HG03575 (cell line): ENCODE measurements around the gene BMP8B.
"Not testable (repeated sequence)": the region's sequence is repeated elsewhere in the genome, so short reads cannot be mapped to it uniquely, and the experiment has no call there.

ENCODE experiments used
- ATAC-seq: cut with Tn5 transposase; IDR thresholded peaks from one replicate; pipeline ENCODE4 v1.9.1; 2021; ENCODE audit not compliant: unreplicated experiment, insufficient number of reproducible peaks, low FRiP score; ENCODE audit errors: extremely low read depth

The BMP8B gene

GRCh38 chr1:39817091-39817932 lies 28.6 kb upstream of the BMP8B start:
- not testable (repeated sequence) for ATAC-seq

GRCh38 chr1:39816415-39817090 lies 27.9 kb upstream of the BMP8B start:
- ATAC-seq, result no peak

GRCh38 chr1:39812913-39813312 lies 24.2 kb upstream of the BMP8B start:
- no peak for ATAC-seq

GRCh38 chr1:39808784-39809517 lies 20.3 kb upstream of the BMP8B start:
- ATAC-seq, result no peak

GRCh38 chr1:39805385-39805784 lies 16.7 kb upstream of the BMP8B start:
- no peak for ATAC-seq

GRCh38 chr1:39802496-39803260 lies 14.0 kb upstream of the BMP8B start:
- no peak for ATAC-seq

GRCh38 chr1:39800471-39800835 lies 11.8 kb upstream of the BMP8B start:
- no peak for ATAC-seq

GRCh38 chr1:39799770-39800470 lies 11.3 kb upstream of the BMP8B start:
- no peak for ATAC-seq

- not testable (repeated sequence) for ATAC-seq
Observed at GRCh38 chr1:39798859-39799769, 10.4 kb upstream of the BMP8B start.

GRCh38 chr1:39795651-39796050 lies 7.0 kb upstream of the BMP8B start:
- ATAC-seq, result no peak

- ATAC-seq, result no peak
Observed at GRCh38 chr1:39791838-39792237, 3.2 kb upstream of the BMP8B start.

- ATAC-seq, result no peak
Observed at GRCh38 chr1:39789571-39790110, 976 bp upstream of the BMP8B start.

- no peak for ATAC-seq
Observed at GRCh38 chr1:39788426-39788757, 273 bp downstream of the BMP8B start.

GRCh38 chr1:39787964-39788363 lies 701 bp downstream of the BMP8B start:
- ATAC-seq, result not testable (repeated sequence)

- no peak for ATAC-seq
Observed at GRCh38 chr1:39787468-39787867, 1.2 kb downstream of the BMP8B start.

GRCh38 chr1:39787108-39787375 lies 1.6 kb downstream of the BMP8B start:
- not testable (repeated sequence) for ATAC-seq

GRCh38 chr1:39786303-39787107 lies 2.2 kb downstream of the BMP8B start:
- not testable (repeated sequence) for ATAC-seq
